Spinal cord (tissue), 10 donors: ENCODE data around the gene PTRH1. TPM values are rescaled to one million over a fixed set of nuclear protein-coding genes. Genes with fewer than 3 reads are reported as not detected.

Experiments used
- DNase-seq, 6 donors: peaks; one replicate each; pipeline versions ENCODE4 v3.0.0 to v3.0.0-alpha.2; 2013 to 2015; ENCODE audit warnings: low spot score in 6 of 6, low read depth in 4 of 6
- H3K27ac ChIP-seq: one replicate; pipeline ENCODE4 v1.5.1; 2013; ENCODE audit warnings: low read depth, low read length, control low read depth
- H3K27me3 ChIP-seq: one replicate; pipeline ENCODE4 v1.6.1; 2013; ENCODE audit warnings: low read length; ENCODE audit not compliant: control insufficient read depth, insufficient read depth
- H3K36me3 ChIP-seq: one replicate; pipeline ENCODE4 v1.6.1; 2013; ENCODE audit warnings: low read length; ENCODE audit not compliant: control insufficient read depth, insufficient read depth
- H3K4me1 ChIP-seq: one replicate; pipeline ENCODE4 v1.6.1; 2013; ENCODE audit warnings: low read length; ENCODE audit not compliant: control insufficient read depth, insufficient read depth
- H3K4me3 ChIP-seq: one replicate; pipeline ENCODE4 v1.5.1; 2013; ENCODE audit warnings: low read depth, low read length, control low read depth
- H3K9me3 ChIP-seq: one replicate; pipeline ENCODE4 v1.6.1; 2013; ENCODE audit warnings: low read length; ENCODE audit not compliant: control insufficient read depth, insufficient read depth
- WGBS: methylation state at CpG from one replicate; pipeline ENCODE4 v1.1.5; 2013; ENCODE audit warnings: missing lambda C conversion rate; ENCODE audit not compliant: insufficient coverage; 5-methylcytosine and 5-hydroxymethylcytosine counted together
- polyA plus RNA-seq, 2 donors: library from polyadenylated mRNA; unstranded; fragments of 120-200 nt; gene quantifications; one replicate each; pipeline ENCODE4 v1.2.1, GENCODE V29; 2013; ENCODE audit not compliant: insufficient read length in 2 of 2
- total RNA-seq, 2 donors: library from RNA; depleted of rRNA in 1 of 2; stranded (reverse); fragments of 120-200 nt in 1 of 2; fragments of >200 nt in 1 of 2; gene quantifications; one replicate each; pipeline versions ENCODE4 v1.2.3 to v1.2.4, GENCODE V29; 2013 to 2014
- donor health status: healthy.

PTRH1 gene
- total and polyA plus RNA-seq, 4 donors, result 11.7 to 19.0 (median 15.9) TPM

DNA sequence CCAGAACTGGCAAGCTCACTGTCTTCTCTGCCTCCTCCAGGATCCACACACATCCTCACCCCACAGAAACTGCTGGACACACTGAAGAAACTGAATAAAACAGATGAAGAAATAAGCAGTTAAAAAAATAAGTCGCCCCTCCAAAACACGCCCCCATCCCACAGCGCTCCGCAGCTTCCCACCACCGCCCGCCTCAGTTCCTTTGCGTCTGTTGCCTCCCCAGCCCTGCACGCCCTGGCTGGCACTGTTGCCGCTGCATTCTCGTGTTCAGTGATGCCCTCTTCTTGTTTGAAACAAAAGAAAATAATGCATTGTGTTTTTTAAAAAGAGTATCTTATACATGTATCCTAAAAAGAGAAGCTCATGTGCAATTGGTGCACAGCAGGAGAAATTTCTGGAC lies 24.7 kb downstream of the PTRH1 start:
- no peaks in the 10 kb centered on the region for H3K27me3 ChIP-seq
- WGBS, result 100% methylated on average over 8 of the region's 10 CpGs
- DNase-seq, result no peak
- H3K4me3 ChIP-seq, result no peak overlapping the region
- H3K9me3 ChIP-seq, result no peaks in the 10 kb centered on the region
- H3K4me1 ChIP-seq, result no peaks in the 10 kb centered on the region
- peaks cover 62% of the 10 kb centered on the region for H3K36me3 ChIP-seq
- no peak overlapping the region for H3K27ac ChIP-seq

GRCh38 chr9:127689329-127690000 lies 26.0 kb downstream of the PTRH1 start:
- H3K27me3 ChIP-seq, result no peaks in the 10 kb centered on the region
- H3K4me1 ChIP-seq, result peaks cover 4% of the 10 kb centered on the region
- H3K9me3 ChIP-seq, result no peaks in the 10 kb centered on the region
- WGBS, result 76% methylated on average over 12 of the region's 13 CpGs
- peaks cover 65% of the 10 kb centered on the region for H3K36me3 ChIP-seq
- no peak overlapping the region for H3K4me3 ChIP-seq
- H3K27ac ChIP-seq, result no peak overlapping the region
- DNase-seq, result no peak

DNA sequence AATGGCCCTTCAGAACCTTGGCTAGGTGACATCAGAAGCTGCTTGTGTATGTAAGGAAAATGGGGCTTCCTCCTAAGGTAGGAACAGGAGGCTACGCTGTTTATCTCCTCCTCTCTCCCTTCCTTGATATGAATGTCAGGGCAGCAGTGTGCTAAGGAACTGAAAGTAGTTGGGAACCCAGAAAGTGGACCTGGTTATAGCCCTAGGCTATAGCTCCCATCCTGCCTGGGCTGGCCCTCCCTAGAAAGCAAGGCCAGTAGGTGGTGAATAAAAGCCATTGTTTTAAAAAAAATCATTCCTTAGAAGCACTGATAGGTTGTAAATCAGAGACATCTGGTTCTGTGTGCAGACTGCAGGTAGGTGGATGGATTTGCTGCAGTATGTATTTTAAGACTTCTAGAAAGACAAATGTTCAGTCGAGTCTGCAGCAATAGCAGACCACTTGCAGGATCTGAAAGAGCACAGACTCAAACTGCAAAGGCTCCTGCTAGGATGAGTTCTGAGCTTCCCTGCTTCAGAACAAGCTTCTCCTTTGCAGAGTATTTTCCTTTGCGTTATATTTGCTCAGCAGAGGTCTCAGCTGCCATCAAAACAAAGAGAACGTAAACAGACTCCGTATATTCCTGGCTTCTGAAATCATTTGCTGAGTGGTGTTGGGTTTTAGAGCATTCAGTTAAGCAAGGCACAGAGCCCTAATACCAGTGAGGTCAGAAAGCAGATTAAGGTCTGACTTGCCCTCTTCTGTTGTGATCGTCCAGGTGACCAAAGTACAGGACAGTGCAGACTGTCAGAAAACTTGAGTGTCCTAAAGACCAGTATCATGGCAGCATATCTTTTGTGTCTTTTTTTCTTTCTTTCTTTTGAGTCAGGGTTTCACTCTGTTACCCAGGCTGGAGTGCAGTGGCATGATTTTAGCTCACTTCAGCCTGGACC lies 28.7 kb downstream of the PTRH1 start:
- WGBS, result 74% methylated on average over 4 of the region's 6 CpGs
- peaks cover 77% of the 10 kb centered on the region for H3K36me3 ChIP-seq

DNA sequence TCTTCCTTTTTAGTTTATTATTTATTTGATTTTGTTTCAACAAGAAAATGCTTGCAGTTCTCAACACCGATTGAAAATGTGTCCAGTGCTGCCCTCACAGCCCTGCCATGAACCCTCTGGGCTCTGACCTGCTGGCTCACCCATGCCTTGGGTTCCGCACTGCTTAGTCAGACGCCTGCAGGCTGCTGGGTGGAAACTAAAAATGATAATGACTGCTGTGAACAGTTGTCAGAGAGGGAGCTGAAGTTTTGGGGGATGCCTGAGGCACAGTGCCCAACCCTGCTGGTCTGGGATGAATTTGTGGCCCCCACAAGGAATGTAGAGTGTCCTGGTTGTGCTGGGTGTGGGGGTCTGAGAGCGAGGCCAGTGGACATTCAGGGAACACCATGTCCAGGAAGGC lies 30.9 kb downstream of the PTRH1 start:
- H3K4me1 ChIP-seq, result peaks cover 7% of the 10 kb centered on the region
- H3K4me3 ChIP-seq, result no peak overlapping the region
- no peaks in the 10 kb centered on the region for H3K27me3 ChIP-seq
- DNase-seq, result no peak
- peaks cover 77% of the 10 kb centered on the region for H3K36me3 ChIP-seq
- H3K27ac ChIP-seq, result no peak overlapping the region
- H3K9me3 ChIP-seq, result no peaks in the 10 kb centered on the region
- WGBS, result 88% methylated on average over 4 of the region's 4 CpGs

More for the DNA sequence above, 28.7 kb downstream of the PTRH1 start:
- Histone ChIP-seq H3K4me1 (peaks cover 4% of the 10 kb centered on the region), H3K27ac (no peak overlapping the region), H3K4me3 (no peak overlapping the region), H3K9me3 (no peaks in the 10 kb centered on the region), H3K27me3 (no peaks in the 10 kb centered on the region)
- DNase-seq, result peak in 1 of 6 donors; percentile 10

GRCh38 chr9:127683723-127684122 lies 31.7 kb downstream of the PTRH1 start:
- H3K4me1 ChIP-seq, result peaks cover 10% of the 10 kb centered on the region
- H3K9me3 ChIP-seq, result no peaks in the 10 kb centered on the region
- H3K27ac ChIP-seq, result no peak overlapping the region
- WGBS, result 88% methylated on average over 3 of the region's 5 CpGs
- no peak overlapping the region for H3K4me3 ChIP-seq
- no peak for DNase-seq
- H3K27me3 ChIP-seq, result no peaks in the 10 kb centered on the region
- H3K36me3 ChIP-seq, result peaks cover 77% of the 10 kb centered on the region

GRCh38 chr9:127682351-127683136 lies 32.9 kb downstream of the PTRH1 start:
- 97% methylated on average over 16 of the region's 23 CpGs for WGBS
- Histone ChIP-seq H3K27me3 (no peaks in the 10 kb centered on the region), H3K4me1 (peaks cover 11% of the 10 kb centered on the region), H3K36me3 (peaks cover 80% of the 10 kb centered on the region), H3K4me3 (no peak overlapping the region), H3K27ac (no peak overlapping the region), H3K9me3 (no peaks in the 10 kb centered on the region)
- no peak for DNase-seq

DNA sequence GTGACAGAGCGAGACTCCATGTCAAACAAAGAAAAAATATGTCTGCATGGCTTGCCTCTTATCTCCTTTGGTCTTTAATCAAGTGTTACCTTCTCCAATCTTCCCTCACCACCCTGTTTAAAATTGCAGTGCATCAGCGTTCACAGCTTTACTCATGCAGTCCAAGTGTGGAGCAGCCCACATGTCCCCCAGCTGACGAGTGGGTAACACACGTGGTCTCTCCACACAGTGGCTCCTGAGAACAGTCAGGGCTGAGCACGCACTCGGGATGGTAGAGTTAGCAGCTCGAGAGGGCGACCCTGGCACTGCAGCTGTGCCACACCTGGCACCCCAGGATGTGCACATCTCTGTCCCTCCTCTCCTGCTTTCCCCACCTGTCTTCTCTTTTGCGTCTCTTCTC lies 34.6 kb downstream of the PTRH1 start:
- Histone ChIP-seq H3K4me3 (no peak overlapping the region), H3K27ac (no peak overlapping the region), H3K9me3 (no peaks in the 10 kb centered on the region), H3K4me1 (peaks cover 11% of the 10 kb centered on the region), H3K36me3 (peaks cover 86% of the 10 kb centered on the region), H3K27me3 (no peaks in the 10 kb centered on the region)
- no peak for DNase-seq
- WGBS, result 91% methylated on average over 9 of the region's 9 CpGs

DNA sequence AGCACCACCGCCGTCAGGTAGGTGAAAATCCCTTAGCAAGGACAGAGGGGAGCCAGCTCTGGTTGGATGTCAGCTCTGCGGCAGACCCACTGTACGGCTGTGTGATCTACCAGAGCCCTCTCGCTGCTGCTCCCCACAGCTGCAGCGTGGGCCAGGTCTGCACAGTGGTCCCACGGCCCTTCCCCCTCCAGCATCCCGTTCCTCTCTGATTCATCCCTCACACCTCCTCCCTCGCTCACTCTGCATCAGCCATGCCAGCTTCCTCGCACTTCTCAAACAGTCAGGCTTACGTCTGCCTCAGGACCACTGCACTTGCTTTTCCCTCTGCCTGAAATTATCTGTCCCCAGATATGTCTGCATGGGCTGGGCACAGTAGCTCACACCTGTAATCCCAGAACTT lies 35.2 kb downstream of the PTRH1 start:
- WGBS, result 91% methylated on average over 11 of the region's 11 CpGs
- no peaks in the 10 kb centered on the region for H3K27me3 ChIP-seq
- H3K9me3 ChIP-seq, result no peaks in the 10 kb centered on the region
- no peak for DNase-seq
- H3K36me3 ChIP-seq, result peaks cover 92% of the 10 kb centered on the region
- H3K4me3 ChIP-seq, result no peak overlapping the region
- peaks cover 11% of the 10 kb centered on the region for H3K4me1 ChIP-seq
- no peak overlapping the region for H3K27ac ChIP-seq

GRCh38 chr9:127679506-127679905 lies 36.0 kb downstream of the PTRH1 start:
- H3K4me1 ChIP-seq, result peaks cover 7% of the 10 kb centered on the region
- no peaks in the 10 kb centered on the region for H3K27me3 ChIP-seq
- H3K27ac ChIP-seq, result no peak overlapping the region
- H3K36me3 ChIP-seq, result peaks cover 91% of the 10 kb centered on the region
- H3K4me3 ChIP-seq, result no peak overlapping the region
- peak in 1 of 6 donors; percentile 68 for DNase-seq
- H3K9me3 ChIP-seq, result no peaks in the 10 kb centered on the region
- WGBS, result no CpG with 5 or more reads among the region's 2 CpGs
